Measurements from ENCODE around the gene C11orf54.
"Not testable (repeated sequence)": the region's sequence is repeated elsewhere in the genome, so short reads cannot be mapped to it uniquely, and the experiment has no call there.

Gene C11orf54

DNA sequence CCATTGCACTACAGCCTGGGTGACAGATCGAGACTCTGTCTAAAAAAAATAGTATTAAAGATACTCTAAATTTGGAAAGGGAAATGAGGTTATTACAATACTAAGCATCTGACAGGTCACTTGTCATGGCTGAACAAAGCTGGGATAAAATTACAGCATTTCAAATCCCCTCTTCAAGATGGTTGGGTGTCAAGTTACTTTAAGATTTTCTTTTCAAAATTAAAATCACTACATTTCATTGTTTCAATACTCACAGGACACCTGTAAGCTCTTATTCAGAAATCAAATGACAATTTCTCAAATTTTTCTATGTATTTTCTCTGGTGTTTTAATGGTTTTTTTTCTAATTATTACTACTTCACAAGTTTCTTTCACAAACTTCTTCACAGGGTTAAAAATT is 5.8 kb upstream of the C11orf54 start:
- no peak for DNase-seq

DNA sequence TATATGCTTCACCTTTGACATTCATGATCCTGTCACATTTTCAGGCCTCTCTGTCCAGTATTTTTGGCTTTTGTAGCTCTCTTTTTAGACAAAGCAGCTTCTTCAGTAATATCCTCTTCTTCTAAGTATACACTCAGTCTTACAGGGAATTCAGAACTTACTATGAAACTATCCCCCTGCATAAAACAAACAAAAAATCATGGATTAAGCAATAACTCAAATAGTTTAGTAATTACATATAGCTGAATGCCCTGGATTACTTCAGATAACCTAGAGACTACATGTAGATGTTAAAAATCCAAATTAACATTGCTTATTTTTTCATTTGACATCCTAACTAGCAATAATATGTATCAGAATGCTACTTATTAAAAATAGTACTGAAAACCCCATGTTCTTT is 5.3 kb upstream of the C11orf54 start:
- DNase-seq, result no peak

GRCh38 chr11:93737904-93738612 is 3.4 kb upstream of the C11orf54 start:
- no peak for DNase-seq

GRCh38 chr11:93738647-93739081 is 2.8 kb upstream of the C11orf54 start:
- DNase-seq, result no peak

GRCh38 chr11:93740031-93740729 is 1.3 kb upstream of the C11orf54 start:
- no peak for DNase-seq

DNA sequence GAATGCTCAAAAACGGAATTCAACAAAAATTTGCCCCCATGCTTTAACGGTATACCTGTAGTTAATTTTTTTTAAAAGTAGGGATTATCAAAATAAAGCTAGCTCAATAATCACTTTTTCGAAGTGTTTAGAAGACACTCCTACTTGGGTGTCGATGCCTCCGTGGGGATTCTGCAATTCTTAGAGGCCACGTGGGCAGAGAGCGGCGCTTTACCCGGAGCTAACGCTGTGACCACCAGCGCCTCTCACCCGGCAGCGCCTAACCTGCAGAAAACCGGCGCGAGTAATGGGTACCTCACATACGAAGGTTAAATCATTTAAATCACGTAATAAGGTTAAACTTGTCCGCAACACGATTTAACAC is 760 bp upstream of the C11orf54 start:
- no peak for DNase-seq

GRCh38 chr11:93741882-93742226 is 382 bp downstream of the C11orf54 start:
- no peak for DNase-seq

- no peak for DNase-seq
These were observed 1.8 kb downstream of the C11orf54 start for GRCh38 chr11:93743291-93743690.

GRCh38 chr11:93744669-93745004 is 3.2 kb downstream of the C11orf54 start:
- DNase-seq, result no peak

DNA sequence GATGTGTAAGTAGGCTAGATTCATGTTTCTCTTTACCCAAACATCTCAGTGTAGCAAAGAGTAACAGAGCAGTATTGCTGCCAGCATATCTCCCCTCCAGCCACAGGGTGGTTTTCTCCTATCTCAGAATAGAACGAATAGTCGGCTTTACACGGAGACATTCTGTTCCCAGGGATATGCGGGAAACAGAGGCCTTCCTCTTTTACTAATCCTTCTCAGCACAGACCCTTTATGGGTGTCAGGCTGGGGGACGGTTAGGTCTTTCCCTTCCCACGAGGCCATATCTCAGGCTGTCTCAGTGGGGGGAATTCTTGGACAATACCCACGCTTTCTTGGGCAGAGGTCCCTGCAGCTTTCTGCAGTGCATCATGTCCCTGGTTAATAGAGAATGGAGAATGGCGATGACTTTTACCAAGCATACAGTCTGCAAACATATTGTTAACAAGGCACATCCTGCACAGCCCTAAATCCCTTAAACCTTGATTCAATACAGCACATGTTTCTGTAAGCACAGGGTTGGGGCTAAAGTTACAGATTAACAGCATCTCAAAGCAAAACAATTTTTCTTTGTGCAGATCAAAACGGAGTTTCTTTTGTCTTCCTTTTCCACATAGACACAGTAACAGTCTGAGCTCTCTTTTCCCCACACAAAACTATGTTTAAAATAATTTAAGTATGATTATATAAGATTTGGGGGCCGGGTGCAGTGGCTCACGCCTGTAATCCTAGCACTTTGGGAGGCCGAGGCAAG is 3.7 kb downstream of the C11orf54 start:
- DNase-seq, result not testable (repeated sequence)

DNA sequence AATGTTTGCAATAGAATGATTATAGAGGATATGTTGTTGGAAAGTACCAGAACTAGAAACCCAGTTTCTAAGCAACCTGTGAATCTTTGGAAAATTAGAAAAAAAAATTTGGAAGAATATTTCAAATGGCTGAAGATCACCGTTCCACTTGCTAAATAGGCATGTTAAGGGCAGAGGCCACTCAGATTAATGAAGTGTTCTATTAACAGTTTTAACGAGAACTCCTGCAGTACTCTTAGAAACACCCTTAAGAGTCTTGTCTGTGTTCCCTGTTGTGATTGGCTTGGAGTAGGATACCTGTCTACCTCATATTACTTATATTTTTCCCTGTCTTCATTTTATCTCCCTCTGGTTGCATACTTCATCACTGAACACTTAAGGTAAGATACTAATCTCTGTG is 4.6 kb downstream of the C11orf54 start:
- DNase-seq, result no peak

DNA sequence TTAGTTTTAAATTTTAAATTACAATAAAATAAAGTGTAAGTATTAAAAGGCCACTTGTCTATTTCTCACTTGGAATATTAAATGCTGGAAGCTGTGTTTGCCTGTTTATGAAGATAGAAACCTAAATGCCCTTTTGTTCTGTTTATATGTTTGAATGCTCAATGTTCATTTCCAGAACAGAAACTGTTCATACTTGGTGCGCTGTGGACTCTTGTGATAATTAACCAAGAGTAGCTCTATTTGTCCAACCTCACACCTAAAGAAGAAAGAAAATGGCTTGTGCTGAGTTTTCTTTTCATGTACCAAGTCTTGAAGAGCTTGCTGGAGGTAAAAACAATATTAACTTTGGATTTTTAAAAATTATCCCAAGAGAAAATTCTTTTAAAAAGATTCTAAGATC is 5.7 kb downstream of the C11orf54 start:
- DNase-seq, result no peak

DNA sequence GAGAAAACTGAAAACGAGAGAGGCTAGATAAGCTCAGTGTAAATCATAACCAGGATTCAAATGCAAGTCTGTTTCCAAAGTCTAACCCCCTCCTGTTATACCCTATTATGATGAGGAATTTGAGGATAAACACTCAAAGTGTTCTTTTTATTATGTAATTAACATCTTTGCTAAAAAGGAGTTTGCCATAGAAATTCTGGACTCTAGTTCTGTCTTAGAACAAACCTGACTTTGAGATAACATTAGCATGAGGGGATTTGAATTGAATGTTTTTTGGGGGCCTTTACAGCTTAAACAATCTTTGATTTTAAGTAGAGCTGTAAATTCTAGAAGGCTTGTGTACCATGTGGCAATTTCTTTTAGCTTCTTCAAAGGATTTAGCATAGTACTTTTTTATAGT is 9.5 kb downstream of the C11orf54 start:
- no peak for DNase-seq

DNA sequence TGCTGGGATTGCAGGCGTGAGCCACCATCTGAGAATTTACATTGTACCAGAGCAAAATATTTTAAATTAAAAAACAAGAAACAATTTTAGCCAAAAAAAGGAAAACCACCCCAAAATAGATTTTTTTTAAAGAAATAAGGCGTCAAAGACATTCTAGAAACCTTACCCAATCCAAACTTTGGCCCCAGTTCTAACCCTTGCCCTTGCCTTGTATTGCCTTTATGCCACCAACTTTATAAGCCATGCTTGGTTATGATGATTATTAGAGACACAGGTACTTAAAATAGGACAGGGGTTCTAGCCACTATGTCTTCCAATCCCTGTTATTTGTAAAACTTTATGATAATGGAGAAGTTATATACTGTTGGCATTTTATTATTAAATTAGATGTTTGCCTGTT is 11.8 kb downstream of the C11orf54 start:
- no peak for DNase-seq

DNA sequence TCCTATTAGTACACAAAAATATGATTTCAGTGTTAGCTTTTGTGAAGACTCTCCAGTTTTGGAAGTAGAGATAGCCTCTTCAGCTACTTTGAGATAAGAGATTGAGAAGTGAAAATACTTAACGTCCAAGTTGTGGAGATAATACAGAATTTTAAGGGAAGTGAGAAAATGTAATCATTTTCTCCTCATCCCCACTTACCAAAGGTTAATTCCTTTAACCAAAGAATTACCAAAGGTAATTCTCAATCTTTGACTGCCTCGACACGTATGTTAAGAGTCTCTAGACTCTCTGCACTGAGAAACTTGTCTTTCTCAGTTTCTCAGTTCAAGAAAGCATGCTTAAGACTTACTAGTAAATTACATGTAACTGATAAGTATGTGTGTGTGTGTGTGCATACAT is 15.3 kb downstream of the C11orf54 start:
- no peak for DNase-seq

- DNase-seq, result no peak
These were observed 15.8 kb downstream of the C11orf54 start for GRCh38 chr11:93757301-93757700.

GRCh38 chr11:93757924-93758865 is 16.7 kb downstream of the C11orf54 start:
- DNase-seq, result no peak

- DNase-seq, result not testable (repeated sequence)
These were observed 17.7 kb downstream of the C11orf54 start for GRCh38 chr11:93759123-93759522.

- DNase-seq, result no peak
These were observed 20.4 kb downstream of the C11orf54 start for GRCh38 chr11:93761910-93762309.

GRCh38 chr11:93765551-93765950 is 24.1 kb downstream of the C11orf54 start:
- DNase-seq, result no peak

DNA sequence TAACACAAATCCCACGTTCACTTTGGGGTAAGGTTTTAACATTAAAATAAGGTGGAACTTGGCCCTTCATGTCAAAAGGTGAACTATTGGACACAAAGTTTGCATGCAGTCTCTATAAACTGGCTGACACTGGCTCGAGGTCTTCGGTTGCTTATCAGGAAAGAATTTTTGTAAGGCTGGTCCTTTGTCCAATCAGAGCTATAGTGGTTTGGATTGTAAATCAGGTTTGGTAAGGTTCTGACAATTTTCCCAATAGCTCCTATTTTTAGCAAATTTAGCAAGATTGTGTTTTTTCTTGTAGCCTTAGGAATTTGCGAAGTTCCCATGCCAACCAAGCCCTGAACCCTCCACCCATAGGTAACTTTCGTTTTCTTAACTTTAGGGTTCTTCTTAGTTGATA is 25.0 kb downstream of the C11orf54 start:
- no peak for DNase-seq

DNA sequence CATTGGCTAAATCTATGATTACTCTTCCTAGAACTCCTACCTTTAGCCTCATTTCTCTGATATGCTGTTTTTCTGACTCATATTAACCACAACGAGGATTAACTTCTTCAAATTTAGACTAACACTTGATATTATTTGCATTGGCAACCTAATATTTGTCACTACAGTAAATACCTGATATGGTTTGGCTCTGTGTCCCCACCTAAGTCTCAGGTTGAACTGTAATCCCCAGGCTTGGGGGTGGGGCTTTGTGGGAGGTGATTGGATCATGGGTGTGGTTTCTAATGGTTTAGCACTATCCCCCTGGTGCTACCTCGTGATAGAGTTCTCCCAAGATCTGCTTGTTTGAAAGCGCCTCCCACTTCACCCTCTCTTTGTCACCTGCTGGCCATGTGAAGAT is 25.5 kb downstream of the C11orf54 start:
- no peak for DNase-seq

GRCh38 chr11:93770160-93770559 is 28.7 kb downstream of the C11orf54 start:
- no peak for DNase-seq

All from DMS 273 treated with DMSO at 0.1 percent for 48 hours (cell line).